HepG2 (cell line): ENCODE data around the gene ATP4A. TPM values are rescaled to one million over a fixed set of nuclear protein-coding genes. Genes with fewer than 3 reads are reported as not detected.
A peak's percentile ranks its signal among the peaks of the same experiment; 100 is the strongest.

Experiments used
- ADNP ChIP-seq: sonication (generic); formaldehyde crosslinking; IDR thresholded peaks from 2 replicates; pipeline ENCODE4 v1.4.0; 2020; ENCODE audit warnings: missing genetic modification reagents
- ARNT ChIP-seq: fragments of 450-650 bp; IDR thresholded peaks from 2 replicates; pipeline ENCODE4 v1.6.1; 2017
- BCL6 ChIP-seq: IDR thresholded peaks from 2 replicates; pipeline ENCODE4 v1.6.1; 2016; ENCODE audit warnings: missing genetic modification reagents, missing compliant biosample characterization
- CHD4 ChIP-seq: fragments of 200-600 bp; sonication (generic); IDR thresholded peaks from 2 replicates; pipeline ENCODE4 v1.7.0; 2017; ENCODE audit warnings: mild to moderate bottlenecking, low read length, borderline replicate concordance
- FOXP1 ChIP-seq, 2 experiments: fragments of 450-650 bp in 1 of 2; IDR thresholded peaks; 2 replicates each; pipeline ENCODE4 v1.6.1; 2017 to 2018; ENCODE audit warnings: antibody characterized with exemption in 1 of 2
- HNF4A ChIP-seq: sonication (generic); formaldehyde crosslinking; IDR thresholded peaks from 2 replicates; pipeline ENCODE4 v1.4.0; 2020; ENCODE audit warnings: missing genetic modification reagents
- IRF2 ChIP-seq: IDR thresholded peaks from 2 replicates; pipeline ENCODE4 v1.6.1; 2018; ENCODE audit warnings: missing genetic modification reagents, missing compliant biosample characterization
- MLLT10 ChIP-seq: sonication (generic); formaldehyde crosslinking; IDR thresholded peaks from 2 replicates; pipeline ENCODE4 v1.4.0; 2020; ENCODE audit warnings: missing genetic modification reagents
- MXD1 ChIP-seq: sonication (generic); formaldehyde crosslinking; IDR thresholded peaks from 2 replicates; pipeline ENCODE4 v1.4.0; 2020; ENCODE audit warnings: mild to moderate bottlenecking, missing genetic modification reagents
- NAIF1 ChIP-seq: sonication (generic); formaldehyde crosslinking; IDR thresholded peaks from 2 replicates; pipeline ENCODE4 v1.5.0; 2020; ENCODE audit warnings: mild to moderate bottlenecking, missing genetic modification reagents, borderline replicate concordance
- NCOA1 ChIP-seq: sonication (generic); formaldehyde crosslinking; IDR thresholded peaks from 2 replicates; pipeline ENCODE4 v1.9.0; 2021; ENCODE audit warnings: missing genetic modification reagents
- SOX13 ChIP-seq, 3 experiments: fragments of 450-650 bp in 1 of 3; sonication (generic) in 1 of 3; formaldehyde crosslinking in 1 of 3; IDR thresholded peaks in 2 of 3; conservative IDR thresholded peaks in 1 of 3; 2 replicates each; pipeline versions ENCODE4 v1.5.0 to v1.6.1; 2016 to 2020; ENCODE audit warnings: antibody characterized with exemption in 1 of 3, mild to moderate bottlenecking in 1 of 3, missing compliant biosample characterization in 1 of 3, missing genetic modification reagents in 1 of 3, moderate library complexity in 1 of 3
- STAT6 ChIP-seq: sonication (generic); formaldehyde crosslinking; IDR thresholded peaks from 2 replicates; pipeline ENCODE4 v1.4.0; 2020; ENCODE audit warnings: missing genetic modification reagents, mild to moderate bottlenecking, borderline replicate concordance
- TAF1 ChIP-seq: sonication (generic); formaldehyde crosslinking; IDR thresholded peaks from 2 replicates; pipeline ENCODE4 v1.4.0; 2020; ENCODE audit warnings: missing genetic modification reagents
- ZMYM3 ChIP-seq: sonication (generic); formaldehyde crosslinking; IDR thresholded peaks from 2 replicates; pipeline ENCODE4 v1.5.1; 2020; ENCODE audit warnings: mild to moderate bottlenecking, missing genetic modification reagents
- ZNF567 ChIP-seq: sonication (generic); formaldehyde crosslinking; IDR thresholded peaks from 2 replicates; pipeline ENCODE4 v1.8.1; 2023; ENCODE audit warnings: mild to moderate bottlenecking, missing genetic modification reagents, borderline replicate concordance
- ZNF597 ChIP-seq: sonication (generic); formaldehyde crosslinking; IDR thresholded peaks from 2 replicates; pipeline ENCODE4 v1.5.0; 2020; ENCODE audit warnings: missing genetic modification reagents
- ZNF816 ChIP-seq: sonication (generic); formaldehyde crosslinking; IDR thresholded peaks from 2 replicates; pipeline ENCODE4 v1.8.0; 2022; ENCODE audit warnings: missing genetic modification reagents, mild to moderate bottlenecking, borderline replicate concordance
- ZNF883 ChIP-seq: sonication (generic); formaldehyde crosslinking; IDR thresholded peaks from 2 replicates; pipeline ENCODE4 v1.5.1; 2020; ENCODE audit warnings: mild to moderate bottlenecking, missing genetic modification reagents; ENCODE audit errors: not compliant biosample characterization
- ZSCAN31 ChIP-seq: sonication (generic); formaldehyde crosslinking; IDR thresholded peaks from 2 replicates; pipeline ENCODE4 v1.5.0; 2020; ENCODE audit warnings: low read depth, mild to moderate bottlenecking, missing genetic modification reagents
- polyA plus RNA-seq, 8 experiments: library from polyadenylated mRNA; depleted of rRNA in 3 of 8; stranded (reverse) in 7 of 8; unstranded in 1 of 8; fragments of >200 nt; fragmentation: Illumina TruSeq in 4 of 8; extraction: Trizol in 4 of 8; gene quantifications; 2 replicates each; pipeline versions ENCODE4 v1.2.1 to v1.2.3, GENCODE V29; 2011 to 2016; ENCODE audit warnings: low read depth in 4 of 8, missing spikeins in 1 of 8, mixed read lengths in 1 of 8; ENCODE audit not compliant: insufficient read depth in 1 of 8
- total RNA-seq, 5 experiments: library from RNA; depleted of rRNA; stranded (reverse); fragments of >200 nt; fragmentation: Illumina TruSeq; extraction: Trizol; gene quantifications; 2 replicates each; pipeline ENCODE4 v1.2.3, GENCODE V29; 2016; ENCODE audit warnings: low read depth in 1 of 5
- TF ChIP-seq, protein P1 (sequence below): sonication (generic); formaldehyde crosslinking; IDR thresholded peaks from 2 replicates; pipeline ENCODE4 v1.4.0; 2020; ENCODE audit warnings: missing genetic modification reagents
- TF ChIP-seq, protein P2 (sequence below): sonication (generic); formaldehyde crosslinking; IDR thresholded peaks from 2 replicates; pipeline ENCODE4 v1.5.0; 2020; ENCODE audit warnings: mild to moderate bottlenecking, missing genetic modification reagents

ATP4A gene
- total and polyA plus RNA-seq, 2 of the 13 experiments (the other 11 are each of a cell fraction or from before 2014, with no cell fraction given) = 0.08 to 0.11 TPM

- no peak for TF ChIP-seq ZNF883
- peak; percentile 37; the same call in 1 of the 2 replicates for TF ChIP-seq BCL6 (CRISPR knock-in tag)
- no peak for TF ChIP-seq SOX13 (IDR thresholded peaks at IDR 0.05)
- TF ChIP-seq SOX13 (CRISPR knock-in tag; conservative IDR thresholded peaks at IDR 0.05 in 1 of 2, IDR thresholded peaks at IDR 0.05 in 1 of 2) = peak in 1 of 2 experiments; percentile 42; a peak in 2 of 4 replicates
- TF ChIP-seq ZNF567 (CRISPR knock-in tag) = 0 out of 2 replicates have a peak, but pooled peaks have one; percentile 44
- TF ChIP-seq, protein P1, sequence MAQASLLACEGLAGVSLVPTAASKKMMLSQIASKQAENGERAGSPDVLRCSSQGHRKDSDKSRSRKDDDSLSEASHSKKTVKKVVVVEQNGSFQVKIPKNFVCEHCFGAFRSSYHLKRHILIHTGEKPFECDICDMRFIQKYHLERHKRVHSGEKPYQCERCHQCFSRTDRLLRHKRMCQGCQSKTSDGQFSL = peak; percentile 86
- no peak for TF ChIP-seq HNF4A
- no peak for TF ChIP-seq CHD4
- peak; percentile 67; the same call in 1 of the 2 replicates for TF ChIP-seq TAF1
- TF ChIP-seq, protein P2, sequence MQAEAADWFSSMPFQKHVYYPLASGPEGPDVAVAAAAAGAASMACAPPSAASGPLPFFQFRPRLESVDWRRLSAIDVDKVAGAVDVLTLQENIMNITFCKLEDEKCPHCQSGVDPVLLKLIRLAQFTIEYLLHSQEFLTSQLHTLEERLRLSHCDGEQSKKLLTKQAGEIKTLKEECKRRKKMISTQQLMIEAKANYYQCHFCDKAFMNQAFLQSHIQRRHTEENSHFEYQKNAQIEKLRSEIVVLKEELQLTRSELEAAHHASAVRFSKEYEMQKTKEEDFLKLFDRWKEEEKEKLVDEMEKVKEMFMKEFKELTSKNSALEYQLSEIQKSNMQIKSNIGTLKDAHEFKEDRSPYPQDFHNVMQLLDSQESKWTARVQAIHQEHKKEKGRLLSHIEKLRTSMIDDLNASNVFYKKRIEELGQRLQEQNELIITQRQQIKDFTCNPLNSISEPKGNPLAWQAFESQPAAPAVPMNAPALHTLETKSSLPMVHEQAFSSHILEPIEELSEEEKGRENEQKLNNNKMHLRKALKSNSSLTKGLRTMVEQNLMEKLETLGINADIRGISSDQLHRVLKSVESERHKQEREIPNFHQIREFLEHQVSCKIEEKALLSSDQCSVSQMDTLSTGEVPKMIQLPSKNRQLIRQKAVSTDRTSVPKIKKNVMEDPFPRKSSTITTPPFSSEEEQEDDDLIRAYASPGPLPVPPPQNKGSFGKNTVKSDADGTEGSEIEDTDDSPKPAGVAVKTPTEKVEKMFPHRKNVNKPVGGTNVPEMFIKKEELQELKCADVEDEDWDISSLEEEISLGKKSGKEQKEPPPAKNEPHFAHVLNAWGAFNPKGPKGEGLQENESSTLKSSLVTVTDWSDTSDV = peak; percentile 84; the same call in 1 of the 2 replicates
- TF ChIP-seq IRF2 (CRISPR knock-in tag) = peak; percentile 86
- TF ChIP-seq ARNT = no peak
- peak; percentile 70; the same call in 1 of the 2 replicates for TF ChIP-seq ZSCAN31
- no peak for TF ChIP-seq ZNF816 (CRISPR knock-in tag)
- TF ChIP-seq NAIF1 = no peak
- TF ChIP-seq NCOA1 (CRISPR knock-in tag) = no peak; the same call in 1 of the 2 replicates
- no peak for TF ChIP-seq ADNP (CRISPR knock-in tag)
- no peak for TF ChIP-seq STAT6
- TF ChIP-seq ZMYM3 = peak; percentile 18; the same call in 1 of the 2 replicates
- peak; percentile 41; the same call in 1 of the 2 replicates for TF ChIP-seq MXD1
- no peak for TF ChIP-seq MLLT10 (CRISPR knock-in tag)
- TF ChIP-seq ZNF597 (CRISPR knock-in tag) = no peak
- no peak for TF ChIP-seq FOXP1 (IDR thresholded peaks at IDR 0.05)
- TF ChIP-seq FOXP1 (CRISPR knock-in tag; IDR thresholded peaks at IDR 0.05) = no peak
Measured at GRCh38 chr19:35612559-35613321, 49.3 kb upstream of the ATP4A start, which contains the start of gene HAUS5 (continued).
